ENCODE data around the gene BST2.

Gene BST2

GRCh38 chr19:17445526-17446165 lies 40.2 kb upstream of the BST2 start:
- H3K27ac ChIP-seq: no peak overlapping the region
- TF ChIP-seq ZFX (IDR thresholded peaks at IDR 0.05; ENCODE audit: borderline replicate concordance) (no peak), CTCF (IDR thresholded peaks at IDR 0.05) (no peak)

GRCh38 chr19:17441241-17442021 lies 36.0 kb upstream of the BST2 start:
- TF ChIP-seq CTCF (IDR thresholded peaks at IDR 0.05) (peak; percentile 45), ZFX (IDR thresholded peaks at IDR 0.05; ENCODE audit: borderline replicate concordance) (no peak)
- H3K27ac ChIP-seq: no peak overlapping the region

- no peak for TF ChIP-seq CTCF (IDR thresholded peaks at IDR 0.05)
These were observed 31.4 kb upstream of the BST2 start for GRCh38 chr19:17436874-17437267.

GRCh38 chr19:17436094-17436873 lies 30.9 kb upstream of the BST2 start:
- no peak overlapping the region for H3K27ac ChIP-seq
- no peak for TF ChIP-seq ZFX (IDR thresholded peaks at IDR 0.05; ENCODE audit: borderline replicate concordance)
- TF ChIP-seq CTCF (IDR thresholded peaks at IDR 0.05): no peak

More at GRCh38 chr19:17436874-17437267, 31.4 kb upstream of the BST2 start:
- H3K27ac ChIP-seq: no peak overlapping the region

GRCh38 chr19:17435218-17435617 lies 29.8 kb upstream of the BST2 start:
- TF ChIP-seq CTCF (IDR thresholded peaks at IDR 0.05): no peak
- no peak for TF ChIP-seq ZFX (IDR thresholded peaks at IDR 0.05; ENCODE audit: borderline replicate concordance)
- H3K27ac ChIP-seq: no peak overlapping the region

- TF ChIP-seq CTCF (IDR thresholded peaks at IDR 0.05) (no peak), ZFX (IDR thresholded peaks at IDR 0.05; ENCODE audit: borderline replicate concordance) (no peak)
- no peak overlapping the region for H3K27ac ChIP-seq
These were observed 26.0 kb upstream of the BST2 start for GRCh38 chr19:17431417-17431816.
